Activated naive CD4-positive, alpha-beta T cell treated with anti-CD3 and anti-CD28 coated beads for 36 hours (primary cell): ENCODE results near the gene LSMEM2. TPM values are rescaled to one million over a fixed set of nuclear protein-coding genes. Genes with fewer than 3 reads are reported as not detected.
"Not testable (repeated sequence)": the region's sequence is repeated elsewhere in the genome, so short reads cannot be mapped to it uniquely, and the experiment has no call there.

Experiments
- CTCF ChIA-PET: fragments of 350-600 bp; sonication (Branson Sonifier 250); formaldehyde crosslinking; loops from one replicate; lab custom pipeline; 2021; ENCODE audit warnings: antibody characterized with exemption; lab: Charles Lee
- DNase-seq: peaks from one replicate; pipeline ENCODE4 v3.0.0-alpha.2; 2020
- H3K27ac Mint-ChIP-seq: one replicate; pipeline ENCODE4 v1.8.0; 2021; ENCODE audit warnings: mild to moderate bottlenecking, mixed read lengths
- H3K27me3 Mint-ChIP-seq: one replicate; pipeline ENCODE4 v1.8.0; 2021; ENCODE audit warnings: low read depth, mixed read lengths
- H3K36me3 Mint-ChIP-seq: one replicate; pipeline ENCODE4 v1.8.0; 2021; ENCODE audit warnings: low read depth, mixed read lengths
- H3K4me1 Mint-ChIP-seq: one replicate; pipeline ENCODE4 v1.8.0; 2021; ENCODE audit warnings: low read depth, mixed read lengths
- H3K4me3 Mint-ChIP-seq: one replicate; pipeline ENCODE4 v1.8.0; 2021; ENCODE audit warnings: mild to moderate bottlenecking, moderate library complexity, mixed read lengths
- H3K9me3 Mint-ChIP-seq: one replicate; pipeline ENCODE4 v1.8.0; 2021; ENCODE audit warnings: mixed read lengths
- intact Hi-C: fragments of 100-400 bp; cut with micrococcal nuclease; formaldehyde crosslinking; loops from one replicate; pipeline ENCODE4 v1.15.1; 2023
- total RNA-seq, 2 experiments: library from RNA; stranded (reverse); gene quantifications; one replicate each; pipeline ENCODE4 v1.2.3, GENCODE V29; 2021

The LSMEM2 gene
- total RNA-seq, 2 experiments from 2014 or later, result not detected

DNA sequence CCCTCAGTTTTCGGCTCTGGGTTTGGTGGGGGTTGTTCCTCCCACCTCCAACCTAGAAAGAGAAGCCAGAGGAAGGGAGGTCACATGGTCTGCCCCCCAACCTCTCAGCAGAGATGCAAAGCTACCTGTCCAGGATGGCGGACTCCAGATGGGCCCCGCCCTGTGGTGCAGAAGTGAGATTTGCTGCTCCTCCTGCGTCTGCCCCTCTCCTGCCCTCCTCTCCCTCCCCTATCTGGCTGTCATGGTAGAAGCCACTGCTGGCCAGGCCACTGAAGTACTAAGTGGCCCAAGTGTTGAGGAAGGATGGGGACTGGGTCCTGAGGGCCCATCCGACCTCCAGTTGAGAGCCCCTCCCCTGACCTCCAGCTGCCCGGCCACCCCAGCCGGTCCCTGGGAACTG is 12.1 kb upstream of the LSMEM2 start:
- CTCF ChIA-PET, result interaction anchor here (0.8 to 1.5 kb wide), 6 partner anchors 10 to 74 kb away, joined by 3 to 4 read pairs (median 4); no protein-coding TSS in a partner anchor
- no peaks in the 10 kb centered on the region for H3K36me3 Mint-ChIP-seq
- no peaks in the 10 kb centered on the region for H3K9me3 Mint-ChIP-seq
- no peak for DNase-seq
- peaks cover 10% of the 10 kb centered on the region for H3K27me3 Mint-ChIP-seq
- H3K4me1 Mint-ChIP-seq, result peaks cover 2% of the 10 kb centered on the region
- no peak overlapping the region for H3K27ac Mint-ChIP-seq
- H3K4me3 Mint-ChIP-seq, result no peak overlapping the region
- intact Hi-C loops, result no loop called here

DNA sequence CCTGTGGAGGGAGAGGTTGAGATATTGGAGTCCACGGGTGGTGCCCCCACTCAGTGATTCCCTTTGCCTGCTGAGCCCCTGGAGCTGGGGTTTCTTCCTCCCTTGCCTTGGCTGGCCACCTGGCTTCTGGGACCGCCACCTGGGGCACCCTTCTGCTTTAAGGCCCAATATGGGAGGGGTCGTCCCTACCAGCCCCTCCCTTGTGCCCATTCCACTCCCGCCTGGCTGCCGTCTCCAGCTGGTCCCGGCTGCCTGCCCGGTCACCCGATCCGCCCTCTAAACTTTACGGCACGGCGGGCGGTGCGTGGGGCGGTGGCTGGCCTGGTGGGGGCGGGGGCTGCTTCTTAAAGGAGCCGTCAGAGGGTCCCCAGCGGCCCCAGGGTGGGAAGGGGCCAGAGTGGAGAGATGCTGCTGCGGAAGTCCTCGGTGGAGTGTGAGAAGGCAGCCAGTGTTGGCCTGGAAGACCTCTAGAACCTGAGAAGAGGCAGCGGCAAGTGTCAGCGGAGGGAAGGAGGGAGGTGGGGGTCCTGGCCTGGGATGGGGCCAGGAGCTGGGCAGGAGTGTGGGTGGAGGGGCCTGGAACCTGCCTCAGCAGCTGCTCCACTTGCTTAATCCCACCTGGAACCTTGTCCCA is 11.5 kb upstream of the LSMEM2 start:
- Mint-ChIP-seq H3K27ac (no peak overlapping the region), H3K4me1 (peaks cover 2% of the 10 kb centered on the region), H3K36me3 (no peaks in the 10 kb centered on the region), H3K4me3 (no peak overlapping the region), H3K27me3 (peaks cover 10% of the 10 kb centered on the region), H3K9me3 (no peaks in the 10 kb centered on the region)
- DNase-seq, result no peak
- intact Hi-C loops, result no loop called here
- CTCF ChIA-PET, result interaction anchor here (0.7 to 1.5 kb wide), 8 partner anchors 8 to 75 kb away, joined by 3 to 4 read pairs (median 4); no protein-coding TSS in a partner anchor

DNA sequence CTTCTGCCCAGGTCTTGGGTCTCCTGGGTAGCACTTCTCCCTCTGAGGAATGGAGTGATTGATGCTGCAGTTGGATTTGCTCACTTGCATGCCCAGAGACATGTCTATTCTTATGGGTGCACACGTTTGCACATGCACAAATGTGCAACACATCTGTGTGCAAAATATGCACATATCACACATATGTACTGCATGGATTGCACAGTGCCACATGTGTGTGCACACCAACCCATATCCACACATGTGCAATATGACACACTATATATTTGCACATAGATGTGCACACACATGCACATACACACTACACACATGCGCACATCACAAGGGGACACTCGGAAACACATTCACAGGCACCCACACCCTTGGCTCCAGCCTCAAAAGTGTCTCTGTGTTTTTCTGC is 10.6 kb upstream of the LSMEM2 start:
- Mint-ChIP-seq H3K27ac (no peak overlapping the region), H3K27me3 (peaks cover 14% of the 10 kb centered on the region), H3K36me3 (no peaks in the 10 kb centered on the region), H3K9me3 (no peaks in the 10 kb centered on the region), H3K4me1 (peaks cover 8% of the 10 kb centered on the region), H3K4me3 (no peak overlapping the region)
- no peak for DNase-seq
- CTCF ChIA-PET, result interaction anchor here (0.7 to 0.9 kb wide), 2 partner anchors 9 to 12 kb away, joined by 3 read pairs; no protein-coding TSS in a partner anchor
- intact Hi-C loops, result no loop called here

DNA sequence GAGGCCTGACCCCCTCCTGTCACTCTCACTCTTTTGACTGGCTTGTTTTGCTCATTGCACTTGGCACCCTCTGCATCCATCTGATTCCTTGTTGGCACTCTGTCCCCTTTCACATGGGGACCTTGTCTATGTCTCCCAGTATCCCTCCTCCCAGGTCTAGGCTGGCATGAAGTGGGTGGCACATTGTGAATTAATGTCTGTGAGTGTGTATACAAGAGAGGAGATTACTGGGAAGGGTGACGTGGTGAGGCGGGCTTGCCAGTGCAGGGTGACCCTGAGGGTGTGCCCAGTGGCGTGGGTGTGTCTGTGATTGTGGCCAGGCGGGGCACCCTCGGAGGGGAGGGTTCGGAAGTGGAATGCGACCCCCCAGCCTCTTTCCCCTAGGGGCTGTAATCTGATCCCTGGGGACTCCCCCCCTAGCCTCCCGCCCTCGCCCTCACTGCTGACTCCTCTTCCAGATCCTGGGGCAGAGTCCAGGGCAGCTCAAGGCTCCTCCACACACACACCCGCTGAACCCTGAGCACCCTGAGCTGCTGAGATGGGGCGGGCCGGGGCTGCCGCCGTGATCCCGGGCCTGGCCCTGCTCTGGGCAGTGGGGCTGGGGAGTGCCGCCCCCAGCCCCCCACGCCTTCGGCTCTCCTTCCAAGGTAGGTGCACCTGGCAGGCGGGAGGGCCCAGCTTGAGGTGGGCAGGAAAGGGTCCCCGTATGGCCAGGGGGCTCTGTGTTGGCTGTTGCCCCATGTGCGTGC is 10.0 kb upstream of the LSMEM2 start, which contains the start of gene SEMA3B:
Gene SEMA3B (plus strand): TSS at position 445 of the 749 bp plus-strand sequence. CDS start 94 bp downstream, at position 539.
- H3K27me3 Mint-ChIP-seq, result peaks cover 17% of the 10 kb centered on the region
- no peaks in the 10 kb centered on the region for H3K9me3 Mint-ChIP-seq
- intact Hi-C loops, result no loop called here
- H3K27ac Mint-ChIP-seq, result no peak within 1 kb of the TSS
- H3K36me3 Mint-ChIP-seq, result no peaks in the 10 kb centered on the region
- H3K4me3 Mint-ChIP-seq, result no peak within 1 kb of the TSS
- DNase-seq, result no peak
- peaks cover 11% of the 10 kb centered on the region for H3K4me1 Mint-ChIP-seq
- CTCF ChIA-PET, result interaction anchor here (0.6 to 1.9 kb wide), 3 partner anchors 12 to 74 kb away, joined by 3 to 7 read pairs (median 3); no protein-coding TSS in a partner anchor

DNA sequence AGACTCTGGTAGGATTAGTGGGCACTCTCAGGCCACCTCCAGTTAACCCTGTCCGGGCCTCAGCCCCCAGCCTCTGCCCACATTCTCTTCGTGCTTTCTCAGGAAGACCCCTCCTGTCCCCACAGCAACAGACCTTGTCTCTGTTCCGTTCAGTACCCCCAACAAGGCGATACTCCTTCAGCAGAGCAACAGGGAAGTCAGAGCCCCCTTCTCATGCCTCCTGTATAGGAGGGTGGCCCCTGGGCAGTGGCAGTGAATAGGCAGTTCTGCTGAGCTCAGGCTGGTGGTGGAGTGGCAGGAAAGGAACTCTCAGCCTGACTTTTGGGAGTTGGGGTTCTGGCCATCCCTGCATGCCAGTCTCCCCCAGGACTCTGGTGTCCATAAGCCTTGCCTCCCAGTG is 9.4 kb upstream of the LSMEM2 start:
- Mint-ChIP-seq H3K27ac (no peak overlapping the region), H3K4me3 (no peak overlapping the region), H3K9me3 (no peaks in the 10 kb centered on the region), H3K36me3 (no peaks in the 10 kb centered on the region), H3K27me3 (peaks cover 23% of the 10 kb centered on the region), H3K4me1 (peaks cover 17% of the 10 kb centered on the region)
- CTCF ChIA-PET, result interaction anchor here (0.6 to 1.9 kb wide), 3 partner anchors 11 to 75 kb away, joined by 3 to 7 read pairs (median 3); no protein-coding TSS in a partner anchor
- intact Hi-C loops, result no loop called here
- DNase-seq, result no peak

DNA sequence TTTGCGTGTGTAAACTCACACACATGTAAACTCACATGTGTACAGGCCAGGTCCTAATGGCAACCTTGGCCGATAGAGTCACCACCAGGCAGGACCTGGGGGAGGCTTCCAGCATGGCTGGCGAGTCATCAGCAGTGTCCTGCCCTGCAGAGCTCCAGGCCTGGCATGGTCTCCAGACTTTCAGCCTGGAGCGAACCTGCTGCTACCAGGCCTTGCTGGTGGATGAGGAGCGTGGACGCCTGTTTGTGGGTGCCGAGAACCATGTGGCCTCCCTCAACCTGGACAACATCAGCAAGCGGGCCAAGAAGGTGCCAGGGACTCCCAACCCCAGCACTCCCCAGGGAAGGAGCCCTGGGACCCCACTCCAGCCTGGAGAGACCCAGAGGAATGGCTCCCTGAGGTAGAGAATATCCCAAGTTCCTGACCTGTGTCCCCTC is 8.9 kb upstream of the LSMEM2 start:
- Mint-ChIP-seq H3K36me3 (no peaks in the 10 kb centered on the region), H3K4me3 (no peak overlapping the region), H3K27me3 (peaks cover 28% of the 10 kb centered on the region), H3K9me3 (no peaks in the 10 kb centered on the region), H3K4me1 (peaks cover 20% of the 10 kb centered on the region), H3K27ac (no peak overlapping the region)
- CTCF ChIA-PET, result interaction anchor here (0.6 to 1.9 kb wide), 4 partner anchors 9 to 76 kb away, joined by 3 to 7 read pairs (median 5); partner anchors contain the start of gene LSMEM2
- intact Hi-C loops, result no loop called here
- no peak for DNase-seq

DNA sequence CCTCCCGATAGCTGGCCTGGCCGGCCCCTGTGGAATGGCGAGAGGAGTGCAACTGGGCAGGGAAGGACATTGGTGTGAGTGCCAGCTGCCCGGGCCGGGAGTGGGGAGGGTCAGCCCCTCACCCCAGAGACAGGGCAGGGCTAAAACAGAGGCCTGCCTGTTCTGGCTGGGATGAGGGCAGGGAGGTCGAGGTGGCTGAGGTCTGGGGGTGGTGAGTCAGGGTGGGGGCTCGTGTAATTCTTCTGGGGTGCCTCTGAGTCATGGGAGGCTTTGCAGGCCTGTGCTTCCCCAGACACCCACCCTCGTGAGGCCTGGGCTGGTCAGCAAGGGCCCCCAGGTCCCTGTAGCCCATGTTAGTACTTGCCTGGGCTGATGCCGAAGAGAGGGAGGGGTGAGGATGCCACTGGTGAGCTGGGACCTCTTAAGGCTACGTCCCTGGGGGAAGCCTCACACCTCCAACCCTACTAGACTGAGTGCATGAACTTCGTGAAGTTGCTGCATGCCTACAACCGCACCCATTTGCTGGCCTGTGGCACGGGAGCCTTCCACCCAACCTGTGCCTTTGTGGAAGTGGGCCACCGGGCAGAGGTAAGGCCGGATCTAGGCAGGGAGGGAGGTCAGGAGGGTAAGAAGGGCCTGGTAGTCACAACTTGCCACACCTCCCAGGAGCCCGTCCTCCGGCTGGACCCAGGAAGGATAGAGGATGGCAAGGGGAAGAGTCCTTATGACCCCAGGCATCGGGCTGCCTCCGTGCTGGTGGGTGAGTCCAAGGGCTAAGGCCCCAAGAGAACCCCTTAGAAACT is 8.3 kb upstream of the LSMEM2 start:
- CTCF ChIA-PET, result interaction anchor here (0.6 to 2.7 kb wide), 10 partner anchors 8 to 148 kb away, joined by 3 to 18 read pairs (median 6); partner anchors contain the start of genes GNAT1 and LSMEM2
- no peak overlapping the region for H3K27ac Mint-ChIP-seq
- intact Hi-C loops, result no loop called here
- no peaks in the 10 kb centered on the region for H3K9me3 Mint-ChIP-seq
- peaks cover 25% of the 10 kb centered on the region for H3K4me1 Mint-ChIP-seq
- H3K36me3 Mint-ChIP-seq, result no peaks in the 10 kb centered on the region
- H3K27me3 Mint-ChIP-seq, result peaks cover 33% of the 10 kb centered on the region
- no peak for DNase-seq
- no peak overlapping the region for H3K4me3 Mint-ChIP-seq

DNA sequence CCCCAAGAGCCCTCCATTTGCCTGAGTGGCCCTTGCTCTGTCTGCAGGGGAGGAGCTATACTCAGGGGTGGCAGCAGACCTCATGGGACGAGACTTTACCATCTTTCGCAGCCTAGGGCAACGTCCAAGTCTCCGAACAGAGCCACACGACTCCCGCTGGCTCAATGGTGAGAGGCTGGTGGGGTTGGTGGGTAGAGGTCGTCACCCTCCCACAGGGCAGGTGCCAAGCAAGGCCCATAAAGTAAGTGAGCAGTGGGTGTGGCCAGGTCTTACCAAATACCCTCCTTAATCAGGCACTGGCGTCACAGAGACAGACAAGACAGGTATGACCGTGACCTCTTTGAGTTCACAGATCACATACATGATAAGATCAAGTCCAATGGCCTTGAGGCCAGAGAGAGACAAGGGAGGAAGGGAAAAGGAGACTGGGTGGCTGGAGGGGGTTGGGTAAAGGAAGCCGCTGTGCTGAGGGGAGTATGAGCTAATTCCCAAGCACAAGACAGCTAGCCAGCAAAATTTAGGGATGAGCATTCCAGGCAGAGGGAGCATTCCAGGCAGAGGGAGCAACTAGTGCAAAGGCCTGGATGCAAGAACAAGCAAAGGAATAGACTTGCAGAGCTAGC is 7.5 kb upstream of the LSMEM2 start:
- CTCF ChIA-PET, result interaction anchor here (0.9 to 2.7 kb wide), 12 partner anchors 8 to 149 kb away, joined by 3 to 18 read pairs (median 4); partner anchors contain the start of genes GNAT1, LSMEM2 and RASSF1
- Mint-ChIP-seq H3K27ac (no peak overlapping the region), H3K27me3 (peaks cover 34% of the 10 kb centered on the region)

DNA sequence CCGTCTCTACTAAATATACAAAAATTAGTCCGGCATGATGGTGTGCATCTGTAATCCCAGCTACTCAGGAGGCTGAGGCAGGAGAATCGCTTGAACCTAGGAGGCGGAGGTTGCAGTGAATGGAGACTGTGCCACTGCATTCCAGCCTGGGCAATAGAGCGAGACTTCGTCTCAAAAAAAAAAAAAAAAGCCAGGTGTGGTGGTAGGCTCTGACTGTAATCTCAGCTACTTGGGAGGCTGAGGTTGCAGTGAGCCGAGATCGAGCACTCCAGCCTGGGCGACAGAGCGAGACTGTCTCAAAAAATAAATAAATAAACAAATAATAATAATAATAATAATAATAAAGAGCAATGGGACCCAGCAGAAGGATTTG is 6.4 kb upstream of the LSMEM2 start:
- H3K9me3 Mint-ChIP-seq, DNase-seq, intact Hi-C loops, H3K36me3 Mint-ChIP-seq, H3K27ac Mint-ChIP-seq, H3K4me3 Mint-ChIP-seq: not testable (repeated sequence)
- Mint-ChIP-seq H3K27me3 (peaks cover 34% of the 10 kb centered on the region), H3K4me1 (peaks cover 31% of the 10 kb centered on the region)
- CTCF ChIA-PET, result interaction anchor here (0.6 to 2.7 kb wide), 14 partner anchors 9 to 1251 kb away, joined by 3 to 18 read pairs (median 4); partner anchors contain the start of genes GNAT1 and RASSF1

More for the DNA sequence above, 7.5 kb upstream of the LSMEM2 start:
- intact Hi-C loops, result no loop called here
- H3K4me1 Mint-ChIP-seq, result peaks cover 31% of the 10 kb centered on the region
- H3K4me3 Mint-ChIP-seq, result no peak overlapping the region
- no peaks in the 10 kb centered on the region for H3K9me3 Mint-ChIP-seq
- H3K36me3 Mint-ChIP-seq, result no peaks in the 10 kb centered on the region
- DNase-seq, result no peak

DNA sequence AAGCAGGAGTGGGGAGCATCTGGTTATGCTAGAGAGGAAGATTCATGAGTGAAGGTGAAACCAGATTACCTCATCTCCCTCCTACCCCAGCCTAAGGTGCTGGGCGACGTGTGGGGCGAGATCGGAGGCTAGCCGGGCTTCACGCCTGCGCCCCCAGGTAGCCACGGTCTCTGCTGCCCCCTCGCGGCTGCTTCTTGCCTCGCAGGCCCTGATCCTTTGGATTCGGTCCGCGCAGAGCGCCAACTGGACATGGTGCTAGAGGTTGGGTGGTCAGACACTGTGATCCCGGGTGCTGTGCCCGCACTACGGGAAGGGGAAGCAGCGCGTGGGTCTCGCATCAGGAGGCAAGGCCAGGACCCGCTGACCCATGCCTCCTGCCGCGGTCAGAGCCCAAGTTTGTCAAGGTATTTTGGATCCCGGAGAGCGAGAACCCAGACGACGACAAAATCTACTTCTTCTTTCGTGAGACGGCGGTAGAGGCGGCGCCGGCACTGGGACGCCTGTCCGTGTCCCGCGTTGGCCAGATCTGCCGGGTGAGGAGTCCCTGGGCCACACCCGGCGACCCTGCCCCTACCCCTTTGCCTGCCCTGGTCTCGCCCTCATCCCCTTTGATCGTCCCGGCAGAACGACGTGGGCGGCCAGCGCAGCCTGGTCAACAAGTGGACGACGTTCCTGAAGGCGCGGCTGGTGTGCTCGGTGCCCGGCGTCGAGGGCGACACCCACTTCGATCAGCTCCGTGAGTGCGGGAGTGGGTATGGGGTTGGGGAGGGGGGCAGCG is 5.8 kb upstream of the LSMEM2 start:
- CTCF ChIA-PET, result interaction anchor here (0.7 to 2.7 kb wide), 13 partner anchors 10 to 1252 kb away, joined by 3 to 18 read pairs (median 7); partner anchors contain the start of gene GNAT1
- Mint-ChIP-seq H3K9me3 (no peaks in the 10 kb centered on the region), H3K27me3 (peaks cover 34% of the 10 kb centered on the region), H3K4me1 (peaks cover 31% of the 10 kb centered on the region), H3K27ac (no peak overlapping the region), H3K36me3 (no peaks in the 10 kb centered on the region), H3K4me3 (peak overlapping the region; percentile 39)
- intact Hi-C loops, result loop anchor here (1.0 kb wide), 5 partner anchors 13 to 152 kb away; no protein-coding TSS in a partner anchor
- DNase-seq, result peak; percentile 93
